IPS DF 6.9 (cell line): ENCODE measurements around the gene JSRP1.

Experiments used
- DNase-seq: peaks from one replicate; pipeline ENCODE4 v3.0.0-alpha.2; 2013; ENCODE audit warnings: low read depth, low spot score
- H3K27ac ChIP-seq: one replicate; pipeline ENCODE4 v1.5.1; 2013; ENCODE audit warnings: low read length, control low read depth
- H3K27me3 ChIP-seq: 2 replicates; pipeline ENCODE4 v1.6.1; 2013; ENCODE audit warnings: mild to moderate bottlenecking, low read length; ENCODE audit not compliant: control insufficient read depth, insufficient read depth
- H3K36me3 ChIP-seq: 2 replicates; pipeline ENCODE4 v1.6.1; 2013; ENCODE audit warnings: low read length; ENCODE audit not compliant: control insufficient read depth, insufficient read depth
- H3K4me1 ChIP-seq: 2 replicates; pipeline ENCODE4 v1.6.1; 2013; ENCODE audit warnings: low read length; ENCODE audit not compliant: control insufficient read depth, insufficient read depth
- H3K4me3 ChIP-seq: 2 replicates; pipeline ENCODE4 v1.5.1; 2013; ENCODE audit warnings: mild to moderate bottlenecking, low read length
- H3K9me3 ChIP-seq: 2 replicates; pipeline ENCODE4 v1.6.1; 2013; ENCODE audit warnings: low read length, inconsistent platforms; ENCODE audit not compliant: control insufficient read depth, insufficient read depth
- WGBS: extraction: QIAGEN DNeasy Blood & Tissue Kit; methylation state at CpG from one replicate; pipeline ENCODE4 v1.1.7; 2013; ENCODE audit warnings: mixed read lengths, missing lambda C conversion rate; ENCODE audit not compliant: insufficient read length, insufficient coverage; 5-methylcytosine and 5-hydroxymethylcytosine counted together

The JSRP1 gene

GRCh38 chr19:2230807-2231533, 25.2 kb downstream of the JSRP1 start:
- Histone ChIP-seq H3K27ac (no peak overlapping the region), H3K27me3 (no peaks in the 10 kb centered on the region), H3K4me1 (no peaks in the 10 kb centered on the region), H3K36me3 (peaks cover 36% of the 10 kb centered on the region), H3K9me3 (no peaks in the 10 kb centered on the region), H3K4me3 (no peak overlapping the region)
- DNase-seq: no peak
- no CpG with 5 or more reads among the region's 12 CpGs for WGBS

GRCh38 chr19:2230033-2230531, 26.1 kb downstream of the JSRP1 start:
- DNase-seq: no peak
- no peak overlapping the region for H3K27ac ChIP-seq
- H3K36me3 ChIP-seq: peaks cover 42% of the 10 kb centered on the region
- no peaks in the 10 kb centered on the region for H3K4me1 ChIP-seq
- no peak overlapping the region for H3K4me3 ChIP-seq
- H3K27me3 ChIP-seq: no peaks in the 10 kb centered on the region
- H3K9me3 ChIP-seq: no peaks in the 10 kb centered on the region
- no CpG with 5 or more reads among the region's 43 CpGs for WGBS

GRCh38 chr19:2229103-2230032, 26.8 kb downstream of the JSRP1 start:
- peaks cover 46% of the 10 kb centered on the region for H3K36me3 ChIP-seq
- no CpG with 5 or more reads among the region's 45 CpGs for WGBS
- no peaks in the 10 kb centered on the region for H3K4me1 ChIP-seq
- H3K27ac ChIP-seq: no peak overlapping the region
- H3K4me3 ChIP-seq: no peak overlapping the region
- no peak for DNase-seq
- no peaks in the 10 kb centered on the region for H3K27me3 ChIP-seq
- no peaks in the 10 kb centered on the region for H3K9me3 ChIP-seq

GRCh38 chr19:2228157-2229030, 27.8 kb downstream of the JSRP1 start:
- DNase-seq: no peak
- Histone ChIP-seq H3K27me3 (no peaks in the 10 kb centered on the region), H3K36me3 (peaks cover 41% of the 10 kb centered on the region), H3K4me3 (no peak overlapping the region), H3K9me3 (no peaks in the 10 kb centered on the region), H3K27ac (no peak overlapping the region), H3K4me1 (no peaks in the 10 kb centered on the region)
- WGBS: no CpG with 5 or more reads among the region's 48 CpGs

- no peaks in the 10 kb centered on the region for H3K9me3 ChIP-seq
- H3K4me3 ChIP-seq: no peak overlapping the region
- no peak overlapping the region for H3K27ac ChIP-seq
- H3K27me3 ChIP-seq: no peaks in the 10 kb centered on the region
- H3K36me3 ChIP-seq: peaks cover 41% of the 10 kb centered on the region
- no peak for DNase-seq
- no peaks in the 10 kb centered on the region for H3K4me1 ChIP-seq
- WGBS: no CpG with 5 or more reads among the region's 67 CpGs
Measured at GRCh38 chr19:2227415-2228156, 28.6 kb downstream of the JSRP1 start.

GRCh38 chr19:2226840-2227360, 29.3 kb downstream of the JSRP1 start:
- no peak for DNase-seq
- Histone ChIP-seq H3K4me3 (no peak overlapping the region), H3K4me1 (no peaks in the 10 kb centered on the region), H3K36me3 (peaks cover 46% of the 10 kb centered on the region), H3K27ac (no peak overlapping the region), H3K9me3 (no peaks in the 10 kb centered on the region), H3K27me3 (no peaks in the 10 kb centered on the region)
- WGBS: no CpG with 5 or more reads among the region's 53 CpGs

GRCh38 chr19:2226051-2226839, 30.0 kb downstream of the JSRP1 start:
- H3K9me3 ChIP-seq: no peaks in the 10 kb centered on the region
- H3K36me3 ChIP-seq: peaks cover 46% of the 10 kb centered on the region
- H3K27ac ChIP-seq: no peak overlapping the region
- no peaks in the 10 kb centered on the region for H3K4me1 ChIP-seq
- no peaks in the 10 kb centered on the region for H3K27me3 ChIP-seq
- H3K4me3 ChIP-seq: no peak overlapping the region
- no CpG with 5 or more reads among the region's 59 CpGs for WGBS
- no peak for DNase-seq

GRCh38 chr19:2225415-2226050, 30.7 kb downstream of the JSRP1 start:
- Histone ChIP-seq H3K9me3 (no peaks in the 10 kb centered on the region), H3K4me3 (no peak overlapping the region), H3K4me1 (no peaks in the 10 kb centered on the region), H3K27ac (no peak overlapping the region), H3K27me3 (no peaks in the 10 kb centered on the region), H3K36me3 (peaks cover 48% of the 10 kb centered on the region)
- WGBS: no CpG with 5 or more reads among the region's 32 CpGs
- no peak for DNase-seq
